RWPE2 (cell line): ENCODE data around the gene SIL1.

Experiments used
- ATAC-seq: fragments of 200-7000 bp; cut with Tn5 transposase; 3 replicates; pipeline ENCODE4 v1.9.1; 2021; ENCODE audit warnings: low read depth
- DNase-seq: peaks from one replicate; pipeline ENCODE4 v3.0.0-alpha.2; 2020; ENCODE audit warnings: low spot score
- H3K27ac ChIP-seq: fragments of 450-650 bp; 2 replicates; pipeline ENCODE4 v1.5.1; 2017; ENCODE audit warnings: mild to moderate bottlenecking; ENCODE audit not compliant: poor library complexity, severe bottlenecking
- H3K27me3 ChIP-seq: fragments of 250-450 bp; sonication (Bioruptor Pico); 2 replicates; pipeline ENCODE4 v1.5.1; 2021; ENCODE audit warnings: mild to moderate bottlenecking, moderate library complexity; ENCODE audit not compliant: insufficient read depth, poor library complexity, severe bottlenecking
- H3K36me3 ChIP-seq: fragments of 250-450 bp; sonication (Bioruptor Pico); 2 replicates; pipeline ENCODE4 v1.5.1; 2020; ENCODE audit warnings: low read depth, mild to moderate bottlenecking, moderate library complexity
- H3K4me1 ChIP-seq: fragments of 250-450 bp; sonication (Bioruptor Pico); 2 replicates; pipeline ENCODE4 v1.5.1; 2021; ENCODE audit warnings: mild to moderate bottlenecking, moderate library complexity; ENCODE audit not compliant: insufficient read depth, poor library complexity, severe bottlenecking
- H3K4me3 ChIP-seq: fragments of 250-450 bp; sonication (Bioruptor Pico); 2 replicates; pipeline ENCODE4 v1.5.1; 2021; ENCODE audit warnings: mild to moderate bottlenecking, moderate library complexity; ENCODE audit not compliant: severe bottlenecking
- H3K9me3 ChIP-seq: fragments of 250-450 bp; sonication (Bioruptor Pico); 2 replicates; pipeline ENCODE4 v1.5.1; 2021; ENCODE audit warnings: mild to moderate bottlenecking, moderate library complexity; ENCODE audit not compliant: severe bottlenecking
- CTCF ChIP-seq: fragments of 450-650 bp; IDR thresholded peaks from one replicate; pipeline ENCODE4 v1.5.1; 2017; ENCODE audit warnings: mild to moderate bottlenecking, moderate library complexity; ENCODE audit not compliant: poor library complexity, severe bottlenecking

The SIL1 gene

DNA sequence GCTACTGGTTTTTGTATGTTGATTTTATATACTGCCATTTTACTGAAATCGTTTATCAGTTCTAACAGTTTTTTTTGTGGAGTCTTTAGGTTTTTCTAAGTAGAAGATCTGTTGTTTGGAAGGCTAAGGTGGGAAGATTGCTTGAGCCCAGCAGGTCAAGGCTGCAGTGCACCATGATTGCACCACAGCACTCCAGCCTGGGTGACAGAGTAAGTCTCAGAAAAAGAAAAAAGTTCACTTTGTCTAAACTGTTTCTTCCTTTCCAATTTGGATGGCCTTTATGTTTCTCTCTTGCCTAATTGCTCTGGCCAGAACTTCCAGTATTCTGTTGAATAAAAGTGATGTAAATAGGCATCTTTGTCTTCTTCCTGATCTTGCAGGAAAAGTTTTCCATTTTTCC is 198.5 kb downstream of the SIL1 start:
- H3K36me3 ChIP-seq: no peaks in the 10 kb centered on the region
- H3K27ac ChIP-seq: no peak overlapping the region
- ATAC-seq (no peak), DNase-seq (no peak)
- H3K27me3 ChIP-seq: no peaks in the 10 kb centered on the region
- no peaks in the 10 kb centered on the region for H3K9me3 ChIP-seq
- no peak overlapping the region for H3K4me3 ChIP-seq
- no peak for TF ChIP-seq CTCF
- no peaks in the 10 kb centered on the region for H3K4me1 ChIP-seq

DNA sequence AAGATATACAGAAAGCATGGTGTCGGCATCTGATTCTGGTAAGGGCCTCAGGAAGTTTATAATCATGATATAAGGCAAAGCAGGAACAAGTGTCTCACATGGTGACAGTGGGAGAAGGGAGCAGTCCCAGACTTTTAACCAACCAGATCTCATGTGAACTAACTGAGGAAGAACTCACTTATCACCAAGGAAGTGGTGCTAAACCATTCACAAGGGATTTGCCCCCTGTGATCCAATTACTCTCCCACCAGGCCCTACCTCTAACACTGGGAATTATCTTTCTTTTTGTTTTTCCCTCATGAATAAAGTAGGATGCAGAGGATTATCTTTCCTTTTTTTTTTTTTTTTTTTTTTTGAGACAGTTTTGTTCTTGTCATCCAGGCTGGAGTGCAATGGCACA is 199.6 kb downstream of the SIL1 start:
- Histone ChIP-seq H3K4me1 (no peaks in the 10 kb centered on the region), H3K4me3 (no peak overlapping the region), H3K9me3 (no peaks in the 10 kb centered on the region), H3K27ac (no peak overlapping the region), H3K27me3 (no peaks in the 10 kb centered on the region), H3K36me3 (0 out of 2 replicates have a peak, but pooled peaks cover 3% of the 10 kb centered on the region)
- ATAC-seq: no peak
- no peak for TF ChIP-seq CTCF
- DNase-seq: no peak

DNA sequence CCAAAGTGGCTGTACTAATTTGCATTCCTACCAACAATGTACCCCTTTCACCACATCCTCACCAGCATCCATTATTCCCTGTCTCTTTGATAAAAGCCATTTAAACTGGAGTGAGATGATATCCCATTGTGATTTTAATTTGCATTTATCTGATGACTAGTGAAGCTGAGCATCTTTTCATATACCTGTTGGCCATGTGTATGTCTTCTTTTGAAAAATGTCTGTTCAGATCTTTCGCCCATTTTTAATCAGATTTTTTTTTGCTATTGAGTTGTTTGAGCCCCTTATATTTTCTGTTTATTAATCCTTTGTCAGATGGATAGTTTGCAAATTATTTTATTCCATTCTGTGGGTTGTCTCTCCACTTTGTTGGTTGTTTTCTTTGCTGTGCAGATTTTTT is 202.0 kb downstream of the SIL1 start:
- H3K27ac ChIP-seq: no peak overlapping the region
- no peak for DNase-seq
- no peaks in the 10 kb centered on the region for H3K27me3 ChIP-seq
- H3K36me3 ChIP-seq: 0 out of 2 replicates have a peak, but pooled peaks cover 3% of the 10 kb centered on the region
- H3K4me3 ChIP-seq: no peak overlapping the region
- H3K4me1 ChIP-seq: no peaks in the 10 kb centered on the region
- TF ChIP-seq CTCF: no peak
- H3K9me3 ChIP-seq: no peaks in the 10 kb centered on the region
- no peak for ATAC-seq

DNA sequence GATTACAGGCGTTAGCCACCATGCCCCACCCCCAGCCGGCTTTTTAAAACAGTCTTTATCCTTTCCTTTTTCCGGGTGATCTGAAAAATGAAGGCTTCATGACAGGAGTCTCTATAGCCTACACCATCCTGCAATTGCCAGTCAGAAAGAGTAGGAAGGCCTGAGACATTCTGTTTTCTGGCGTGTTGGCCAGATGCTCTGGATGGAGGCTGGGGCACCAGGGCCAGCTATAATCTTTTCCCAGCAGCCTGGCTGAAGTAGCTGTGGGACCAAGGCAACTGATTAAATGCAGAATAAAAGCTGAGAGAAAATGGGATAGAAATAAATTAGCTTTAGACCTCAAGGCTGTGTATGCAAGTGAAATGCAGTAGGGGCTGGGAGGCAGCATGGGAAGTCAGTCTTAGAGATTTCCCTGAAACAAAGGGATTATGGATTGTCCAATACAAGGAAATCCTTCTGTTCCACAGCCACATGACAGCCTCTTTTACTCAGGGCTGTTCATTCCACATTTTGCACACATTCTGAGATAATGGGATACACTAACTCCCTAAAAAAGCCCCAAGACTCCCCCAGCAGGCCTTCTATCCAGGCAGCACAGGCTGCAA is 207.1 kb downstream of the SIL1 start:
- no peaks in the 10 kb centered on the region for H3K4me1 ChIP-seq
- no peaks in the 10 kb centered on the region for H3K27me3 ChIP-seq
- H3K4me3 ChIP-seq: no peak overlapping the region
- no peak overlapping the region for H3K27ac ChIP-seq
- DNase-seq (no peak), ATAC-seq (no peak)
- H3K36me3 ChIP-seq: 0 out of 2 replicates have a peak, but pooled peaks cover 3% of the 10 kb centered on the region
- H3K9me3 ChIP-seq: no peaks in the 10 kb centered on the region
- no peak for TF ChIP-seq CTCF

GRCh38 chr5:138989720-138990119 is 208.4 kb downstream of the SIL1 start:
- no peaks in the 10 kb centered on the region for H3K27me3 ChIP-seq
- no peaks in the 10 kb centered on the region for H3K4me1 ChIP-seq
- no peak for TF ChIP-seq CTCF
- DNase-seq (no peak), ATAC-seq (no peak)
- H3K9me3 ChIP-seq: no peaks in the 10 kb centered on the region
- H3K4me3 ChIP-seq: no peak overlapping the region
- no peak overlapping the region for H3K27ac ChIP-seq
- 0 out of 2 replicates have a peak, but pooled peaks cover 3% of the 10 kb centered on the region for H3K36me3 ChIP-seq
